ENCODE results near the gene RAB11FIP2. TPM values are rescaled to one million over a fixed set of nuclear protein-coding genes. Genes with fewer than 3 reads are reported as not detected.

RAB11FIP2 gene
- total RNA-seq, 4 donors from 2014 or later = 7.3 to 18.2 (median 14.1) TPM

GRCh38 chr10:118034791-118035261, 11.9 kb downstream of the RAB11FIP2 start:
- 89 to 95% methylated on average over 4 of the region's 4 CpGs for WGBS, 2 donors

GRCh38 chr10:118033905-118034304, 12.8 kb downstream of the RAB11FIP2 start:
- TF ChIP-seq CTCF (IDR thresholded peaks at IDR 0.05) (no peak), POLR2A (IDR thresholded peaks at IDR 0.05) (no peak)
- intact Hi-C loops (cut with DNase I; ENCODE audit: low total_unique reads) = no loop called here
- 66 to 76% methylated on average over 7 of the region's 7 CpGs for WGBS, 2 donors
- no peak overlapping the region for H3K4me3 ChIP-seq (ENCODE audit: low read depth, poor library complexity, severe bottlenecking)
- no peak for DNase-seq (ENCODE audit: low spot score in 2 of 2)

More at GRCh38 chr10:118034791-118035261, 11.9 kb downstream of the RAB11FIP2 start:
- TF ChIP-seq POLR2A (IDR thresholded peaks at IDR 0.05) (no peak), CTCF (IDR thresholded peaks at IDR 0.05) (no peak)
- no peak overlapping the region for H3K4me3 ChIP-seq (ENCODE audit: low read depth, poor library complexity, severe bottlenecking)
- DNase-seq (ENCODE audit: low spot score in 2 of 2) = no peak
- intact Hi-C loops (cut with DNase I; ENCODE audit: low total_unique reads) = no loop called here

- TF ChIP-seq POLR2A (IDR thresholded peaks at IDR 0.05) (no peak), CTCF (IDR thresholded peaks at IDR 0.05) (no peak)
- intact Hi-C loops (cut with DNase I; ENCODE audit: low total_unique reads) = no loop called here
Observed at GRCh38 chr10:118032564-118032963, 14.2 kb downstream of the RAB11FIP2 start.

GRCh38 chr10:118031351-118032075, 15.2 kb downstream of the RAB11FIP2 start:
- 80 to 87% methylated on average over 2 of the region's 2 CpGs for whole genome bisulfite sequencing, 2 donors
- no peak overlapping the region for H3K4me3 ChIP-seq (ENCODE audit: low read depth, poor library complexity, severe bottlenecking)
- intact Hi-C loops (cut with DNase I; ENCODE audit: low total_unique reads) = no loop called here
- TF ChIP-seq POLR2A (IDR thresholded peaks at IDR 0.05) (no peak), CTCF (IDR thresholded peaks at IDR 0.05) (no peak)
- no peak for DNase-seq (ENCODE audit: low spot score in 2 of 2)

More at GRCh38 chr10:118032564-118032963, 14.2 kb downstream of the RAB11FIP2 start:
- DNase-seq (ENCODE audit: low spot score in 2 of 2) = no peak
- H3K4me3 ChIP-seq (ENCODE audit: low read depth, poor library complexity, severe bottlenecking) = no peak overlapping the region
- 89 to 96% methylated on average over 4 of the region's 4 CpGs for WGBS, 2 donors

GRCh38 chr10:118028619-118029018, 18.1 kb downstream of the RAB11FIP2 start:
- DNase-seq (ENCODE audit: low spot score in 2 of 2) = no peak
- no peak for TF ChIP-seq POLR2A (IDR thresholded peaks at IDR 0.05)
- no peak for TF ChIP-seq CTCF (IDR thresholded peaks at IDR 0.05)
- H3K4me3 ChIP-seq (ENCODE audit: low read depth, poor library complexity, severe bottlenecking) = no peak overlapping the region
- intact Hi-C loops (cut with DNase I; ENCODE audit: low total_unique reads) = no loop called here
